G401.6 (cell line): ENCODE data around the gene SLIT1.
A peak's percentile ranks its signal among the peaks of the same experiment; 100 is the strongest.

Experiments used
- FAIRE-seq: peaks from 2 replicates; lab custom pipeline; 2012; peaks lifted over from hg19 to GRCh38; lab: Jason Lieb, UNC

SLIT1 gene

DNA sequence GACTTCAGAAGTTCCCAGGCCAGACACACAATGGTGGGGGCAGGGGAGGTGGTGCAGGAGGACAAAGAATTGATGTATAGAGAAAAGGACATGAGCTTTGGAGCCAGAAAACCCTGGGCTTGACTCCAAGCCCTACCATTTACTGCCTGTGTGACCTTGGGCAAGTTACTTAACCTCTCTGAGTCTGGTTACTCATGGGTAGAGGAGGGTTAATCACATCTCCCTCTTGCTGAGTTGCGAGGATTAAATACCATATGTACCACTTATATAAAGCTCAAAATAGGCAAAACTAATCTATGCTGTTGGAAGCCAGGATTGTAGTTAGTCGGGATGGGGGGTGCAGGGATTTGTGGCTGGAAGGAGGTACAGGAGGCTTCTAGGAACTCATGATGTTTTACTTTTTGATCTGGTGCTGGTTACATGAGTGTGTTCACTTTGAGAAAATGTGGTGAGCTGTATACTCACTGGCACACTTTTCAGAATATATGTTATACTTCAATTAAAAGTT lies 106.8 kb downstream of the SLIT1 start:
- FAIRE-seq = no peak

DNA sequence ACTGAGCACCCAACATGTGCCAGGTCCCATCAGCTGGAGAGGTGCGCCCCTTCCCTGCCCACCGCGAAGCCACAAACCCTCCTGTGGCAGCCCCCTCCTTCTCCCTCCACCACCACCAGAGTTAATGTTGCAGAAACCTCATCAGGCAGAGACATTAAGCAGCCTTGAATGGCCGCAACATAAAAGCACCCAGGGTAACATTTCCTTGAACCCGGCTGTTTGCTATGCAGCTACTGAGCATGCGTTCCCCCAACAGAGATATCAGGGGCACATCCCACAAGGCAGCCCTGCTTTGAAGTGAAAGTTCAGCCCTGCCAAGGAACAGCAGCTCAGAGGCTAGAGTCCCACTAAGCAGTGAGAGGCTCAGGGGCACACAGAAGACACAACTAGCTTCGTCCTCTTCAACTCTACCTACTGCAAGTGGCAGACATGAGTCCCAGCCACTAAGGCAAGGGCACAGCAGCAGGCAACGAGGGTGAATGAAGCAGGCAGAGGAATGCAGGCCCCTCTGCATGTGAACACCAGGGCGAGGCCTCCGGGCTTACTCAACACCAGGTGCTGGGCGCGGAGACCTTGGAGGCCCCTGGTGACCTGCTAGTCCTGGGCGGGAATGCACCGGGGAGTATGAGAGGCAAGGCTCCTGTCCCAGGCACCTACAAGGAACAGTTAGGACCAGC lies 107.4 kb downstream of the SLIT1 start:
- no peak for FAIRE-seq

DNA sequence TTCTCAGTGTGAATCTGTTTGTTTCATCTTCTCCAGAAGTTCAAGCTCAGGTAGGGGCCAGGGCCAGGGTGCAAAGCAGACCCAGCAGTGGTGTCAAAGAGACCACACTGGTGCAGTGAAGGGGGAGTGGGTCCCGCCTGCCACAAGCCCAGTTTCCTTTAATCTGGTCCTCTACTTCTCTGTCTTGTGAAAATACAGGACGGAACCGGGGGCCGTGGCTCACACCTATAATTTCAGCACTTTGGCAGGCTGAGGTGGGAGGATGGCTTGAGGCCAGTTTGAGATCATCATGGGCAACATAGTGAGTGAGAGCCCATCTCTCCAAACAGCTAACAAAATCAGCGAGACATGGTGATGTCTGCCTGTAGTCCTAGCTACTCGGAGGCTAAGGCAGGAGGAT lies 109.0 kb downstream of the SLIT1 start:
- no peak for FAIRE-seq

DNA sequence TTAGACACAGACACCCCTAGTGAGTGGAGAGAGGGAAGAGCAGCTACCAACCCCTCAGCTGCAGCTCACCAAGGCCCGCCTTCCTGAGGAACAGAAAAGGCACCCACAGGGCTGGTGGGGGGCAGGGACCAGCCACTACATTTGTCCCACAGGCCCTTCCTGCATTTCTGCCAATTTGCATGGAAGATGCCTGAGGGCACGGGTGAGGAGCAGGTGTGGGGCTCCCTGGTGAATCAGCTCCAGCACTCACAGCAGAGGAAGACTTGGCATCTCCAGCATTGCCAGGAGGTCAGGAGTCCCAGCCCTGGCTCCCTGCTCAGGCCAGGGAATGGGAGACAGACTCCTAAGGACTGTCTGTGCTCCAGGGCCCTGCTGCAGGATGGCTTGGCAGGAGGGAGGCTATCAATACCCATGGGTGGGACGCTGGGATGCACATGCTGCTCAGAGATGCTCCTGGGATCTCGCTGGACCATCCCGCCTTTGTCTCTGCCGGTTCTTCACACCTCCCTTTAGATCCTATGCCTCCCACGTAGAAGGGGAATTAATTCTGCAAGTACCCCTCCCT lies 109.7 kb downstream of the SLIT1 start:
- no peak for FAIRE-seq

DNA sequence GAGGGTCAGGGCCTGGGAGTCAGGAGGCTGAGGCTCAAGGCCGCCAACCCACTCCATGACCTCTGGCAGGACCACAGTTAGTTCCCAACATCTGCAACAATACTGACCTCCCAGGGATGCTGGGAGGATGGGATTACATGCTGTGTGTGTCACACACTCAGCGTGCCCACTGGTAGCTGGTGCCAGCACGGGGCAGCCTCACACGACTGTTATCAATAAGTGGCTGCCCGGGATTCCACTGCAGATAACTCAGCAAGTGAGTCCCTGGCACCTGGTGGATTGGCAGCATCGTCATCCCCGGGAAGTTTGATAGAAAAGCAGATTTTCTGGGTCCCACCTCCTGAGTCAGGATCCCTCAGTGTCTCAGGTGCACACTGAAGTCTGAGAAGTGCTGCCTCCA lies 110.3 kb downstream of the SLIT1 start:
- no peak for FAIRE-seq

DNA sequence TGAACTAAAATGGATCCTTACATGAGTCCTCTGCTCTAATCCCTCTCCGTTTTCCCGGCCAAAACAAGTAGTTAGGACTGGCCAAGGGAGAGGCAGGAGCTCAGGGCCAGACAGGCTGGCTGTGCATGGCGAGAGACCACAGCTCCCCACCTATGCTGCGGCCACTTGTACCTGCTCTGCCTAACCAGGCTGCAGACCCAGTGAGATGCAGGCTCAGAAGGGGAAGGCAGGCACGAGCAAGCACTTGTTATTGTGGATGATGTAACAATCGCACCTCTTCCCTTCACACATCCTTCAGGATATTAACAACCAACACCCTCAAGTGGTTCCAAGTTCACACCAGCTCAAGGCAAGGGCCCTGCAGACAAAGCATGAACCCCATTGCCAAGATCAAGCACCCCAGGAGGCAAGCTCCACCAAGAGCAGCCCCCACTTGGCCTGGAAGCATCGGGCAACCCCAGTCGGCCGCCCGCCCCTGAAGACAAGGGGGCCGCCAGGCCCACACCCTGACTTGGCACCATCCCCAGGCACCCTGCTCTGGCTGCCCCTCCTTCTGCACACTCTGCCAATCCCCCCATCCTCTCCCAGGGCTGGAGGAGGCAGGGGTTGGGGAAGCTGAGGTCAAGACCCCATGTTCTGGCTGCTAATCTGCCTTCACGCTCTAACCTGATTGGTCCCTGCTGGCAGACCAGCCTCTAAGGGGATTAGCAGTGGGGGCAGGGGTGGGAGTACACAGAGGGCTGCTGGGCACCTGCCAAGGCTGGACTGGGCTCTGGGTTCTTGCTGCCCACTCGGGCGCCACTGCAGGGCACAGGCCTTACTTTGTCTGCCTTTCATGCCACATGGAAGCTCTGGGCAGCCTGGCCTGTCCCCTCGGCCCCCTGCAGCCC lies 111.3 kb downstream of the SLIT1 start:
- FAIRE-seq = no peak

DNA sequence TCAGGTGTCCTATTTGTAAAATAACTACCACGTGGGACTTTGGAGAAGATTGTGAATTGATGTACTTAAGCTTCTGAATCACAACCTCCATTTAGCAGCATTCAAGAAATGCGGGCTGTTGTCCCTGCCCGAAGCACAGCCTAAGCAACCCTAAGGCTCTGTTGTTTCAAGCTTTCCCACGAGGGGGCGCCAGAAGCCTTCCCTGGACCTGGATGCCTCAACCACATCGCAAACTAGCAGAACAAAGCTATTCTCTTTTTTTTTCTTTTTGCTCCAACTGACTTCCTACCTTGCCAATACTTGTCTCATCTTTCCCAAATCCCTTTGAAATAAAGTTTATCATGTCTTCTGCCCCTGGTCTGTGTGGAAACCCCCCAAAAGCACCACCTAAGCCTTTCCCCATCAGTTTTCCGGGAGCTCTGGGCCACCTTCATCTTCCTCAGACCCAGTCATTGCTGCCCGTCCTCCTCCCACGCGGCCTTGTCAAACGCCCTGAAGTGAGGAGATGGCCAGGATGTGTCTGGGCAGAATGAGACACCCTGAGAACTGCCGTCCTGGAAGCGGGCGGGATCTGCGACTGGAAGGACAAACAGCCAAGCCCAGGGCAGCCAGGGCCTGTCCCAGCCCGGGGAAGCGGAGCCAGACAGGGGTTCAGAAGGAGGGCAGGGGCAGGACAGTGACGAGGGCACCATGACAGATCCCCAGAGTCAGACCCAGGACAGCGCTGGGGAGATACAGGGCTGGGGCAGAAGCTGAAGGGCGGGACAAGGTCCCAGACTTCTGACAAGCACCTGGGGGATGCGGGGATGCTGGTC lies 112.7 kb downstream of the SLIT1 start:
- FAIRE-seq = peak; percentile 95

DNA sequence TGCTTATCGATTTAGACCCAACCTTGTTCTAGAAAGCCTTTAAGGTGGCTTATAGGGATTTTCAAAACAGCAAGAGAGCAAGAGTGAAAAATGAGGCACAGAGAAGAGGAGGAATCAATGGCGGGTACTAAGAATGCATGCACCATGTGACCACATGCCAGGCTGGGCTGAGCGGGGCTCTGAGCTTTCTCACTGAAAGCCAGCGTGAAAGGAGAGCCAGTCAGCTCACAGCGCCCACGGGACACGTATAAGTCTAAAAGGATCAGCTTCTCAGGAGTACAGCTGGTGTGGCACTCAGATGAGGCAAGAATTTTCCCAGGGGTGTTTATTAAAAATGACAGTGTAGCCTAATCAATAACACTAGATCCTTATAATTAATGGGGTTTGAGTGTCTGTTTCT lies 114.3 kb downstream of the SLIT1 start:
- FAIRE-seq = no peak

DNA sequence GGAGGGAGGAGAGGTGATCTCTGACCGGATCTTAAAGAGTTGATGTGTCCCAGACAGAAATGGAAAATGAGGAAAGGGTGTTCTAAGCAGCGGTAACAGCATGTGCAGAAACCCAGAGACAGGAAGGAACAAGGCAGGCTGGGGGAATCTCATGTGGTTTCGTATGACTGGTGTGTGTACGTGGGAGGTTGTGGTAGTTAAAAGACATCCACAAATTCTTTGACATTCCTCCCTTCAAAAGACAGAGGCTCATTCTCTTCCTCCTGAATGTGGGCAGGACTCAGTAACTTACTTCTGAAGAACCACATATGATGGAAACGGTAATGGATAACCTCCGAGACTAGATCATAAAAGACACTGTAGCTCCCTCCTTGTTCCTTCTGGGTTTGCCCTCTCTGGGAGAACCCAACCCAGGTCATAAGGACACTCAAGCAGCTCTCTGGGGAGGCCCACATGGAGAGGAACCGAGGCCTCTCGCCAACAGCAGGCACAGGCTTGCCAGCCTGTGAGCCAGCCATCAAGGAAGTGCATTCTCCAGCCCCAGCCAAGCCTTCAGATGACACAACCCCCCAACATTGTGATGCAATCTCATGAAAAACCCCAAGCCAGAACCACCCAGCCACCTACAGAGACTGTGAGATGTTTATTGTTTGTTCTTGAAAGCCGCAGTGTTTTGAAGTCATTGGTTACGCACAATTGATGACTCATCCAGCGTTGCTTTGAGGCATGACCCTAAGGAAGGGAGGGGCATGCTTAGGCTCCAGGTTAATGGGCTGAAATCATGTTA lies 116.0 kb downstream of the SLIT1 start:
- FAIRE-seq = no peak

DNA sequence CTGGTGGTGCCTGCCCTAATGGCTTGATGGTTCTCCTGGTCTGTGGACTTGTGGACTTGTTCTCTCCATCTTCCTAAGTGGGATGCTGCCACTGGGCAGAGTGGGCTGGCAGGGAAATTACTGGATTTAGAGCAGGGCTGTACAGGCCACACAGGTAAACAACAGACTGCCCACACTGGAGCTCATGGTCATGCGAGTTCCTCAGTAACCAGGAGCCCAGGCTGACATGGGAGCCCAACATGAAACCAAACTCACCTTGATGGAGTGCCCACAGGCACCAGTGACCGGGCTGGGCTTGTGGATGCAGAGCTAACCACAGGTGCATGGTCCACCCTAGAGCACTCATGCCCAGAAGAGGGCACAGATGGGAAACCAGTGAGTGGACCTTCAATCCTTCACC lies 116.7 kb downstream of the SLIT1 start:
- no peak for FAIRE-seq

DNA sequence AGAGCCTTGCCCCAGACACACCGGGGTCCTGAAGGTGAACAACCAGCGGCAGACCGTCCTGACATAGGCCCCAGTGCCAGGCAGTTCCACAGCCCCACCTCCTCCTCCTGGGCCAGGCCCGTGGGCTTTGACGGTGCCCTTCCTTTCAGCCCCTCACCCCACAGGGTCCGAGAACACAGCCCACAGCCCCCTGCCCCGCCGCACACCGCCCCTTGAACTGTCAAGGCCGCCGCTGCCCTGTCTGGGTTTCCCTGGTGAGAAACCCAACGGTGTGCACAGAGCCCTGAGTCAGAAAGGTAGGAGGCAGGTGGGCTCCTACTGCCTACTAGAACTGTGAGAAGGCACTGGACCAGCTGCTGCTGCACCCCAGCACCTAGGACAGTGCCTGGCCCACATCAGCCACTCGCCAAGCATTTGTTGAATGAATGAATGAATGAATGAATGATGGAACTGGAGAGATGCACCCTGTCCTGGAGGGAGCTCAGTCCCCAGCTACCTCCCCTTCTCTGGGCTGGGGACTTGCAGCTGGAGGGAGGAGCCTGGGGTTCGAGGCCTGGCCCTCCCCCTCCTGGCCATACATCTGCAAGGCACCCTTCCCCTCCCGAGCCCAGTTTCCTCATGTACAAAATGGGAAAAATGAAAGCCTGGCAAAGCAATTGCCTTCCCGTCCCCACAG lies 117.9 kb downstream of the SLIT1 start:
- FAIRE-seq = no peak

DNA sequence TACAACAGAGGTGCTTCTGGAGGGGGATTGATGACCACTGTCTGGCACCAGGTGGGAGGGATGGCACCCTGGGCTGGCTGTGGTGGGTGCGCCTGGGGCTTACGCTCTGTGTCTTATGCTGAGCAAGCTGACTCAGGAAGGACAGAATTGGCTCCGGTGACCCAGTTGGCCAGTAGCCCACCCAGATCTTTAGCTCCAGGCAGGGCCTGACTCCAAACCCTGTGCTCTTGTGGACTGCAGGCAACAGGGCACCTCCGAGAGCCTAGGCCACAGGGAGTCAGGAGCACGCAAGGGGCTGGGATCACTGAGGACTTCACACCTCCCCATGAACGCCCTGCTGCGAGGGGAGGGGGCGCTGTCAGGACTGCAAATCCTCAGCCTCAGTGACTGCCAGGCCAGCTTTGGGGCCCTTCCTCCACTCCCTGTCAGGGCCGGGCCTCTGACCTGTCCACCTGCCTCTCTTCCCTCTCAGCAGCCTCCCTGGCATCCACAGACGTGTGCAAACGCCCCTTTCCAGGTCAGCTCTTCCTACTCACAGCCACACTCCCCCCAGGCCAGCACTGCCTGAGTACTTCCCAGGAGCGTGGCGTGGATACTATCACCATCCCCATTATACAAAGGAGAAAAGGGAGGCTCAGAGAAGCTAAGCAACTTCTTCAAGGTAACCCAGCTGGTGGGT lies 118.7 kb downstream of the SLIT1 start:
- FAIRE-seq = no peak

DNA sequence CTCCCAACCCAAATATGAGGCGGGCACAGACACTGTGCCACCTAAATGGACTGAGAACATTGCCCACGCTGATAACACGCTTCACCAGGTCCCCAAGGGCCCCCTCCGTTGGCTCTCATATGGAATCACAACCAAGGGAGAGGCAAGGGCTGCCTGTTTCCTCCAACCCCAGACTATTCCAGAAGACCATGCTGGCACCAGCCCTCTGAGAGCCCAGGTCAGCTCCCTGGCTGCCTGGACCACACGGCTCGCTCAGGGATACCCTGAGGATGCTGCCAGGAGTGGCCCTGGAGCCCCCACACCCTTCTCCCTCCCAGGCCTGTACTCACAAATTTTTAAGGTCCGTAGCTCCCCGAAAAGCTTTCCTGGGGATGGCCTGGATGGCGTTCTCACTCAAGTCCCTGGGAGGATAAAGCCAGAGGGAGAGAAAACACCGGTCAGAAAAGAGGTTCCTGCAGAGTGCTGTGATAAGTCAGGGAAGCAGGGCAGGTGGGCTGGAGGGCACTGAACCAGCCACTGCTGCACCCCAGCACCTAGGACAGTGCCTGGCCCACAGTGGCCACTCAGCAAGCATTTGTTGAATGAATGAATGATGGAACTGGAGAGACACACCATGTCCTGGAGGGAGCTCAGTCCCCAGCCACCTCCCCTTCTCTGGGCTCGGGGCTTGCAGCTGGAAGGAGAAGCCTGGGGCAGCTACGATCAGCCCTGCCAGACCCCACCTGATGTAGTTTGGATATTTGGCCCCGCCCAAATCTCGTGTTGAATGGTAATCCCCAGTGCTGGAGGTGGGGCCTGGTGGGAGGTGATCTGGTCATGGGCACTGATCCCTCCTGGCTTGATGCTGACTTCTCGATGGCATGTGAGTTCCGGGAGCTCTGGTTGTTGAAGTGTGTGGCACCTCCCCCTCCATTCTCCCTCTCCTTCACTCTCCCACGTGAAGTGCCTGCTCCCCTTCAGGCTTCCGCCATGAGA lies 119.8 kb downstream of the SLIT1 start:
- FAIRE-seq = no peak

DNA sequence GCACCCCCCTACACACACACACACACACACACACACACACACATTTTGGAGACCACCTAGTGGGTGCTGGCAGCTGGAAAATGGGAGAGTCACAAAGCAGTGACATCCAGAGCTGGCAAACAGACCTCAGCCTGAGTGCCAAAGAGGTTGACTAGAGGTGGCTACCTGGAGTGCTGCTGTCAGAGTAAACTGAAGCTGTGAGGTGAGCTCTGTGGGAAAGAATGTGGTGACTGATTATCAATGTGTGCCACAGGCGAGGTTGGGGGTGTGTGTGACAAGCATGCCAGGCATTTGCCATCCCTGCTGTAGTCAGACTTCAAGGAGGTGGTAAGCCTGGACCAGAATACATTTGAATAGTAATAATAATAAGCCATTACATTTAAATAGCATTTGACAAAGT lies 120.6 kb downstream of the SLIT1 start:
- FAIRE-seq = no peak

DNA sequence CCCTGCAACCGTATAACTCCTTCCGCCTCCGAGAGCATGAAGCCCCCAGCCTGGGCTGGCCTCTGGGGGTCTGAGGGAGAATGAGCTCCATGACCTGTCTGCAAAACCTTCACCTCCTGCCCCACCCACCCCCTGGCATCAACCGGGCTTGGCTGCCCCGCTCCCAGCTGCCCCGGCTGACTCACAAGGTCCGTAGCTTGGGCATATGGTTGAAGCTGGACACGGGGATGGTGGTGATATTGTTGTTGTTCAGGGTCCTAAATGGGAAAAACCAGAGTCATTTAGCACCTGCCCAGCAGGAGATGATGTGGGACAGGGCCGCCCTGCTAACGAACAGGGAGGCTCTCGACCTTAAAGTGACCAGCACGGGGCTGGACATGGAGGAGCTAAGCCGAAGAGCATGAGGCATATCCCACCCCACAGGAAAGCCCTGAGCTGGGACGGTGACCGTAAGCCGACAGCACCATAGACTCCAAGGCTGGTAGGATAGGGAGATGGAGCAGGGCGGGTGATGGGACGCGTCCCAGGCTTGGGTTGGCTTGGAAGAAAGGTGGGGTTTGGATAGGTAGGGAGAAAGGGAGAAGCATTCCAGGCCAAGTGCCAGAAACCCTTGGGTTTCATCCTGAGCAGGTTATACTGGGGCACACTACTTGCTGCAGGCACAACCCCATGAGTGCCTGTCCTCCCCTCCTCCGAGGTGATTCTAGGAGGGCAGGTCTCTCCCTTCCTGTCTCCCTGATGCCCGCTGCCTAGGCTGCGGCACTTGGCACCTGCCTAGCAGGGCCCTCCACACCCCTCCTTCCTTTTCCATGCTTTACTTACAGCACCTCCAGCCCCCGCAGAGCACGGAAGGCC lies 121.5 kb downstream of the SLIT1 start:
- FAIRE-seq = no peak

DNA sequence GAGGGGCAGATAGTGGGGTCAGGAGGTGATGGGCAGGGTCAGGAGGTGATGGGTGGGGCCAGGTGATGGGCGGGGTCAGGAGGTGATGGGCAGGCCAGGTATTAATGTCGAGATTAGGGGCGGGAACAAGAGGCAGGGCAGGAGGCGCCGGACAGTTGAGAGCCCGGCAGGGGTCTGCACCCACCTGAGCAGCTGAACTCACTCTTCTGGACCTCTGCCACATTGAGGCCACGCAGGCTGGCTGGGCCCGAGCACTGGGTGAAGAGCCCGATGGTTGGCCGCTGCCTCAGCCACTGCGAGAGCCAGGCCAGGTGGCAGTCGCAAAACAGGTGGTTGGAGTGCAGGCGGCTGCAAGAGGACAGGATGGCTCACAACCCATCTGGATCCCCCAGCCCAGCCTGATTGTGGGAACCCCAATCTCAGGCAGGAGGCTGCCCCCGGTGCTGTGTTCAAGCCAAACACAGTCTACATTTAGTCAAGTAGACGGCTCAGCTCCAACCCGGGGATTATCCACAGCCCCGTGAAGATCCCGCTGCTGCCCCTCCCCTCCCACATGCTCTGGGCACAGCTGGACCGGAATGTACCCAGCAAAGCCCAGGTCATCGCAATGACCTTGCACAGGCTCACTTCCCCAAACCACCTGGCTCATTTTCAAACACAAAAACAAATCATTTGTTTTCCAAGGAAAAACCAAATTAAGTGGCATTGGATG lies 122.3 kb downstream of the SLIT1 start:
- no peak for FAIRE-seq

DNA sequence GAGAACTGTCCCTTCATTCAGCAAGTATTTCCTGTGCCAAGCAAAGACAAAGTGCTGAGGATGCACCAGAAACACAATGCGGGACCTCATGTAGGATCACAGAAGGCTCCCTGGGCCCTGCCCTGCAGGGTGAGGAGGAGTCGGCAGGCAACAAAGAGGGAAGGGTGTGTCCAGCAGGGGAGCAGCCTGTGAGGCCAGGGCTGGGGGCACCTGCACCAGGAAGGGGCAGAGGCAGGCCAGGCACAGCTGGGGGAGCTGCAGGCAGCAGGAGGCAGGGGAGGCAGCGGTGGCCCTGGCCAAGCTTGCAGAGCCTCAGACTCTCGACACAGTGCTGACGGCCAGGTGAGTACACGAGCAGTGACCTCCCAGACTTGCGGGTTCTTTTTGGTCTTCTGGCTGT lies 123.3 kb downstream of the SLIT1 start:
- no peak for FAIRE-seq

DNA sequence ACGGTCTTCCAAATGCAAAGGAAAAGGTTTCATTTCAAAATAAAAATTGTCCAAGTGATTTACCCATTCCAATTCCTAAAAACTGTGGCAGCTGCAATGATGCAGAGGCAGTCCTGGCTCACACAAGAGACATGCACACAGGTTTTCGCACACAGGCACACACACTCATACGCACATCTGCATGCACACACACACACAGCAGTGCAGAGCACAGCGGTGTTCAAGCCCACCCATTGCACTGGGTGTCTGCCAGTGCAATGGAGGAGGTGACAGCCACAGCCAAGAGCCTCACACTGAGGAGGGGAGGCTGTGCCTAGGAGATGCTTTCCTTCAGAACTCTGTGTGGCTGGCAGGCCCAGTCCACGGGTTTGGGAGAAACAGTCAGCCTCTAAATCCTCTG lies 123.7 kb downstream of the SLIT1 start:
- FAIRE-seq = no peak
